ENCODE measurements around the gene GRB10. TPM values are rescaled to one million over a fixed set of nuclear protein-coding genes. Genes with fewer than 3 reads are reported as not detected.

GRB10 gene
- total and polyA plus RNA-seq, 4 experiments from 2014 or later, result 0.83 to 7.7 (median 5.0) TPM

DNA sequence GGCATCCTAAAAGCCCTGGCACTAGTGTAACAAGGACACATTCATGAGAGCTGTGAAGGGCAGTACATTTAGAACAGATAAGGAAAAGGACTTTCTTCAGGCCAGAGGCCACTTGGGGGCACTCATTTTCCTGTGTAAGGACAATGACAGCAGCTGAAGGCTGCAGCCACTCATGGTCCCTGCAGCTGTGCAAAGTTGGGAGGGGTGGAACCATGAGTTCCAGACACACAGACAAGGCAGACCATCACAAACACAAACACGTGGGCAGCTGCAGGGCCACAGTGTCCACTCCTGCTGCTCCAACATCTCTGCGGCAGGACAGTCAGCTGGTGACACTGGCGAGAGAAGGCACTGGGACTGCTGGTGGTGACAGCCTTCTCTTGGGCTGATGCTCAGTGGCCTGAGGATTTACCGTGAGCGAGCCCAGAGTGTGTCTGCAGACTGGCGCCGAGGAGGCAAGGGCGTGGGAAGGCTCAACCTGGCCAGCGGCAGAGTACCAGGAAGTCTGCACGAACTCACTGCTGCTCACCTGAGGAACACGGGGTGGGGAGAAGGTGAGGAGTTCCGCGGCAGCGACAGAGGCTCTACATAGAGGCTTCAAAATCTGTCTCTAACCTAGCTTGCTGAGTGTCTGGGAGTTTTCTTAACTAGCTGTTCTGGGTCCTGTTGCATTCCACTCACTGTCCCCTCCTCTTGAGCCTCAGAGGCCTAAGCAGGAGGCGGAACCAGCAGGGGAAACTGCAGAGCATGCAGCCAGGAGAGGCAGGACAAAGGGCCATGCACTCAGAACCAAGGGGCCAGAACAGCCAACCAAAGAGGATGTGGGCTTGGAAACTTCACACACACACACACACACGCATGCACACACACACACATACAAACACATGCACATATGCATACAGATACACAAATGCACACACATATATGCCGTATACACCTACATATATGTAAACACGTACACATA, 141.0 kb downstream of the GRB10 start:
- DNase-seq, result no peak
- Histone ChIP-seq H3K36me3 (ENCODE audit: insufficient read depth, low read length) (no peaks in the 10 kb centered on the region), H3K4me1 (ENCODE audit: insufficient read depth, low read length) (no peaks in the 10 kb centered on the region), H3K27ac (ENCODE audit: low read depth, low read length) (no peak overlapping the region), H3K9me3 (ENCODE audit: control insufficient read depth in 1 of 2, low read length in 2 of 2) (no peaks in the 10 kb centered on the region), H3K27me3 (ENCODE audit: insufficient read depth, low read length) (no peaks in the 10 kb centered on the region), H3K4me3 (ENCODE audit: low read length in 2 of 2) (no peak overlapping the region)
- intact Hi-C loops (cut with micrococcal nuclease), result no loop called here
- Mint-ChIP-seq H3K4me3 (no peak overlapping the region), H3K27ac (no peak overlapping the region), H3K36me3 (peaks cover 0 to 17% of the 10 kb centered on the region in 2 donors), H3K4me1 (peaks cover 4 to 8% (median 6%) of the 10 kb centered on the region in 4 donors), H3K27me3 (no peaks in the 10 kb centered on the region), H3K9me3 (peaks cover 0 to 3% (median 0%) of the 10 kb centered on the region in 8 donors)
- ChIA-PET POLR2A (ENCODE audit: partially characterized antibody) (no interaction called here), CTCF (ENCODE audit: partially characterized antibody) (interaction anchor here (1.5 to 1.6 kb wide), 2 partner anchors 9 to 37 kb away, joined by 3 to 5 read pairs; no protein-coding TSS in a partner anchor)

DNA sequence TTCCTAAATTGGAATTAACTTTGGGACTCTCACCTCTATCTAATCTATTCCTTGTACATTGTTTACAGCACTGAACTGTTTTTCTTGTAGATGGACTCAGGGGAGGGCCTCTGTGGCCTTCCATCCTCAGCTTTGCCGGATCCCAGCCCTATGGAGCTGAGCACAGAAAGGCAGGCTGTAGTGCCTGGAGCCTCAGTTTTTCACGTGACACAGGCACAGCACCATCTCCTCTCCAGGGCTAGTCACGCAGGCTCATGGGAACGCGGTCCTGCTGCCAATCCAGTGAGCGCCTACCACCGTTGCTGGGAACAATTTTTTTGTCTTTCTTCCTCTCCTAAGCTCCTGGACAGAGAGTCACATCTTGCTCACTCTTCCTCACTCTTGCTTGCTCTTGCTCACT, 141.9 kb downstream of the GRB10 start:
- DNase-seq, result no peak
- CTCF ChIA-PET (ENCODE audit: partially characterized antibody), result interaction anchor here (1.4 to 1.5 kb wide), 2 partner anchors 11 to 37 kb away, joined by 3 to 6 read pairs; no protein-coding TSS in a partner anchor
- no peaks in the 10 kb centered on the region for H3K9me3 ChIP-seq (ENCODE audit: control insufficient read depth in 1 of 2, low read length in 2 of 2)
- Mint-ChIP-seq H3K27me3 (no peaks in the 10 kb centered on the region), H3K27ac (no peak overlapping the region), H3K9me3 (peaks cover 0 to 3% (median 0%) of the 10 kb centered on the region in 8 donors), H3K36me3 (peaks cover 0 to 17% of the 10 kb centered on the region in 2 donors), H3K4me3 (no peak overlapping the region), H3K4me1 (peaks cover 0 to 3% (median 2%) of the 10 kb centered on the region in 4 donors)
- intact Hi-C loops (cut with micrococcal nuclease), result no loop called here
- no peaks in the 10 kb centered on the region for H3K36me3 ChIP-seq (ENCODE audit: insufficient read depth, low read length)
- POLR2A ChIA-PET (ENCODE audit: partially characterized antibody), result no interaction called here
- H3K27me3 ChIP-seq (ENCODE audit: insufficient read depth, low read length), result no peaks in the 10 kb centered on the region
- no peaks in the 10 kb centered on the region for H3K4me1 ChIP-seq (ENCODE audit: insufficient read depth, low read length)
- H3K27ac ChIP-seq (ENCODE audit: low read depth, low read length), result no peak overlapping the region
- H3K4me3 ChIP-seq (ENCODE audit: low read length in 2 of 2), result no peak overlapping the region

DNA sequence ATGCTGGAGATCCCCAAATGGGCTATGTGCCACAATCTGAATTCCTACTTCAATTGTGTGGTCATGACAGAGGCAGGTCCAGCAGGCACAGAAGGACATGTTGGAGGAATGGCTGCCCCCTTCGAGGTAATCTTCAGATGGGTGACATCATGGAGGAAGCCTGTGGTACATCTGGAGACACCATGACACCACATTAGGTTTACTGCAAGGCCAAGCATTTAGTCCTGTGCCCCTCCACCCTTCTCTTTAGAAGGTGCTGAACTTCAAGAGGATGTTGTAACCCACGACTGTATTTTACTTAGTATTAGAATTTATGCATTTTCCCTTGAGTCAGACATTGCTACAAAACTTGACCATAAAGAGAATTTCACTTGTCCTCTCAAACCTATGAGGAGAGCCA, 142.4 kb downstream of the GRB10 start:
- Histone ChIP-seq H3K36me3 (ENCODE audit: insufficient read depth, low read length) (no peaks in the 10 kb centered on the region), H3K4me3 (ENCODE audit: low read length in 2 of 2) (no peak overlapping the region), H3K27me3 (ENCODE audit: insufficient read depth, low read length) (no peaks in the 10 kb centered on the region), H3K9me3 (ENCODE audit: control insufficient read depth in 1 of 2, low read length in 2 of 2) (no peaks in the 10 kb centered on the region), H3K27ac (ENCODE audit: low read depth, low read length) (no peak overlapping the region), H3K4me1 (ENCODE audit: insufficient read depth, low read length) (no peaks in the 10 kb centered on the region)
- Mint-ChIP-seq H3K4me1 (peaks cover 0 to under 1% (median 0%) of the 10 kb centered on the region in 4 donors), H3K36me3 (peaks cover 0 to 20% of the 10 kb centered on the region in 2 donors), H3K27me3 (peaks cover 0 to 2% of the 10 kb centered on the region in 2 donors), H3K4me3 (no peak overlapping the region), H3K27ac (no peak overlapping the region), H3K9me3 (peaks cover 0 to 3% (median 0%) of the 10 kb centered on the region in 8 donors)
- ChIA-PET CTCF (ENCODE audit: partially characterized antibody) (interaction anchor here (1.0 to 1.5 kb wide), 3 partner anchors 9 to 38 kb away, joined by 3 to 6 read pairs (median 3); no protein-coding TSS in a partner anchor), POLR2A (ENCODE audit: partially characterized antibody) (no interaction called here)
- intact Hi-C loops (cut with micrococcal nuclease), result no loop called here
- no peak for DNase-seq

DNA sequence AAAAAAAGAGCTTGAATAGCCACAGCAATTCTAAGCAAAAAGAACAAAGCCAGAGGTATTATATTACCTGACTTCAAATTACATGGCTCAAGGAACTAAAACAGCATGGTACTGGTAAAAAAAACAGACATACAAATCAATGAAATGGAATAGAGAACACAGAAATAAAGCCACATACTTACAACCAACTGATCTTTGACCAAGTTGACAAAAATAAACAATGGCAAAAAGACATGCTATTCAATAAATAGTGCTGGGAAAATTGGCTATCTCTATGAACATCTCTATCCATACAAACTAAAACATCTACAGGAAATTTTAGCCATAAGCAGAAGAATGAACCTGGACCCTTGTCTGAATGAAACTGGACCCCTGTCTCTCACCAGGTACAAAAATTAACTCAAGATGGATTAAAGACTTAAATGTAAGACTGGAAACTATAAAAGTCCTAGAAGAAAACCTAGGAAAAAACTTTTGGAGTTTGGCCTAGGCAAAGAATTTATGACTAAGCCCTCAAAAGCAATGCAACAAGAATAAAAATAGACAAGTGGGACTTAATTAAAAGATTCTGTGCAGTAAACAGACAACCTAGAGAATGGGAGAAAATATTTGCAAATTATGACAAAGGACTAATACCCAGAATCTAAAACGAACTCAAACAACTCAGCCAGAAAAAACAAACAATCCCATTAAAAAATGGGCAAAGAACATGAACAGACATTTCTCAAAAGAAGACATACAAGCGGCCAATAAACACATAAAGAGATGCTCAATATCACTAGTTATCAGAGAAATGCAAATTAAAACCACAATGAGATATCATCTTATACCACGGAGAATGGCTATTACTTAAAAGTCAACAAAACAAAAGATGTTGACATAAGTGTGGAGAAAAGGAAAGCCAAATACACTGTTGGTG, 144.7 kb downstream of the GRB10 start:
- POLR2A ChIA-PET (ENCODE audit: partially characterized antibody), result no interaction called here
- intact Hi-C loops (cut with micrococcal nuclease), result no loop called here

DNA sequence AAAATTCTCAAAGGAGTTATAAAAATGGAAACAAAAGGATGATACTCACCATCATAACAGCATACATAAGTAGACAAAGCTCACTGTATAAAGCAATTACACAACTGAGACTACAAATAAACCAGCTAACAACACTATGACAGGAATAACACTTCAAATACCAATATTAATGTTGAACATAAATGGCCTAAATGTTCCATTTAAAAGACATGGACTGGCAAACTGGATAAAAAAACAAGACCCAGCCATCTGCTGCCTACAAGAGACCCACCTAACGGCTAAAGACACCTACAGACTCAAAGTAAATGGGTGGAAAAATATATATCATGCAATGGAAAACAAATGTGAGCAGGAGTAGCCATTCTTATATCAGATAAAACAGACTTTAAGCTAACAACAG, 148.3 kb downstream of the GRB10 start:
- H3K27ac Mint-ChIP-seq, result no peak overlapping the region
- CTCF ChIA-PET (ENCODE audit: partially characterized antibody), result interaction anchor here (0.9 to 8.6 kb wide), 10 partner anchors 8 to 542 kb away, joined by 3 to 154 read pairs (median 13); no protein-coding TSS in a partner anchor

More for the DNA sequence above, 144.7 kb downstream of the GRB10 start:
- H3K27me3 Mint-ChIP-seq, result peaks cover 2 to 5% of the 10 kb centered on the region in 2 donors
- H3K9me3 ChIP-seq (ENCODE audit: control insufficient read depth in 1 of 2, low read length in 2 of 2), result no peaks in the 10 kb centered on the region
- H3K4me3 Mint-ChIP-seq, result no peak overlapping the region
- H3K9me3 Mint-ChIP-seq, result peaks cover 0 to 3% (median 0%) of the 10 kb centered on the region in 8 donors
- no peaks in the 10 kb centered on the region for H3K27me3 ChIP-seq (ENCODE audit: insufficient read depth, low read length)
- H3K4me3 ChIP-seq (ENCODE audit: low read length in 2 of 2), result no peak overlapping the region
- no peak for DNase-seq
- CTCF ChIA-PET (ENCODE audit: partially characterized antibody), result no interaction called here
- H3K36me3 Mint-ChIP-seq, result peaks cover 0 to 19% of the 10 kb centered on the region in 2 donors
- H3K4me1 ChIP-seq (ENCODE audit: insufficient read depth, low read length), result no peaks in the 10 kb centered on the region
- no peak overlapping the region for H3K27ac ChIP-seq (ENCODE audit: low read depth, low read length)
- H3K36me3 ChIP-seq (ENCODE audit: insufficient read depth, low read length), result no peaks in the 10 kb centered on the region
- no peak overlapping the region for H3K27ac Mint-ChIP-seq
- H3K4me1 Mint-ChIP-seq, result peaks cover 2 to 4% (median 3%) of the 10 kb centered on the region in 4 donors

DNA sequence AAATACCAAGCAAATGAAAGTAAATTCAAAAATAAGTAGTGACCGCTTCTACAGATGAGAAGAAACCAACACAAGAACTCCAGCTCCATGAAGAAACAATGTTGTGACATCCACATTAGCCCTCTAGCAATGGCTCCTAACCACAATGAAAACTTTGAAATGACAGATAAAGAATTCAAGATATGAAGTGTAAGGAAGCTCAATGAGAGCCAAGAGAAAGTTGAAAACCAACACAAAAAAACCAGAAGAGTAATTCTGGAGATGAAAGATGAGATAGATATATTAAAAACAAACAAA, 149.3 kb downstream of the GRB10 start:
- H3K4me3 ChIP-seq (ENCODE audit: low read length in 2 of 2), result no peak overlapping the region
- H3K4me1 ChIP-seq (ENCODE audit: insufficient read depth, low read length), result no peaks in the 10 kb centered on the region
- Mint-ChIP-seq H3K9me3 (peaks cover 0 to 2% (median 0%) of the 10 kb centered on the region in 8 donors), H3K36me3 (peaks cover 0 to 8% of the 10 kb centered on the region in 2 donors), H3K27me3 (peaks cover 3 to 5% of the 10 kb centered on the region in 2 donors), H3K4me1 (peaks cover 3 to 6% (median 5%) of the 10 kb centered on the region in 4 donors), H3K4me3 (no peak overlapping the region), H3K27ac (no peak overlapping the region)
- no peak overlapping the region for H3K27ac ChIP-seq (ENCODE audit: low read depth, low read length)
- ChIA-PET CTCF (ENCODE audit: partially characterized antibody) (interaction anchor here (0.6 to 8.6 kb wide), 30 partner anchors 9 to 541 kb away, joined by 3 to 154 read pairs (median 4); partner anchors contain the start of gene ZPBP), POLR2A (ENCODE audit: partially characterized antibody) (interaction anchor here (1.4 to 2.1 kb wide), 4 partner anchors 23 to 541 kb away, joined by 3 to 9 read pairs (median 4); no protein-coding TSS in a partner anchor)
- intact Hi-C loops (cut with micrococcal nuclease), result loop anchor here (1.0 to 5.0 kb wide), 7 partner anchors 23 to 541 kb away; no protein-coding TSS in a partner anchor
- H3K27me3 ChIP-seq (ENCODE audit: insufficient read depth, low read length), result no peaks in the 10 kb centered on the region
- no peak for DNase-seq
- H3K36me3 ChIP-seq (ENCODE audit: insufficient read depth, low read length), result no peaks in the 10 kb centered on the region
- H3K9me3 ChIP-seq (ENCODE audit: control insufficient read depth in 1 of 2, low read length in 2 of 2), result no peaks in the 10 kb centered on the region

More for the DNA sequence above, 148.3 kb downstream of the GRB10 start:
- Histone ChIP-seq H3K27me3 (ENCODE audit: insufficient read depth, low read length) (no peaks in the 10 kb centered on the region), H3K27ac (ENCODE audit: low read depth, low read length) (no peak overlapping the region), H3K36me3 (ENCODE audit: insufficient read depth, low read length) (no peaks in the 10 kb centered on the region), H3K4me3 (ENCODE audit: low read length in 2 of 2) (no peak overlapping the region), H3K4me1 (ENCODE audit: insufficient read depth, low read length) (no peaks in the 10 kb centered on the region), H3K9me3 (ENCODE audit: control insufficient read depth in 1 of 2, low read length in 2 of 2) (no peaks in the 10 kb centered on the region)
- Mint-ChIP-seq H3K4me1 (peaks cover 3 to 6% (median 5%) of the 10 kb centered on the region in 4 donors), H3K27me3 (peaks cover 2 to 5% of the 10 kb centered on the region in 2 donors), H3K4me3 (no peak overlapping the region), H3K36me3 (peaks cover 0 to 9% of the 10 kb centered on the region in 2 donors), H3K9me3 (peaks cover 0 to 3% (median 0%) of the 10 kb centered on the region in 8 donors)
- no peak for DNase-seq
- POLR2A ChIA-PET (ENCODE audit: partially characterized antibody), result interaction anchor here (1.6 to 2.0 kb wide), 2 partner anchors 27 to 542 kb away, joined by 3 to 5 read pairs; no protein-coding TSS in a partner anchor
- intact Hi-C loops (cut with micrococcal nuclease), result loop anchor here (5.0 kb wide), 1 partner anchor 427 kb away; no protein-coding TSS in a partner anchor
